ENCODE results near the gene RPTOR.

The RPTOR gene

GRCh38 chr17:80727409-80727755 is 182.7 kb downstream of the RPTOR start:
- FAIRE-seq (no peak), DNase-seq (ENCODE audit: insufficient read length, low spot score) (no peak)
- no peak for TF ChIP-seq CTCF (IDR thresholded peaks at IDR 0.05; ENCODE audit: insufficient read depth, missing control alignments)

GRCh38 chr17:80729016-80729415 is 184.4 kb downstream of the RPTOR start:
- FAIRE-seq (no peak), DNase-seq (ENCODE audit: insufficient read length, low spot score) (no peak)
- no peak for TF ChIP-seq CTCF (IDR thresholded peaks at IDR 0.05; ENCODE audit: insufficient read depth, missing control alignments)

- TF ChIP-seq CTCF (IDR thresholded peaks at IDR 0.05; ENCODE audit: insufficient read depth, missing control alignments), result no peak
- DNase-seq (ENCODE audit: insufficient read length, low spot score) (no peak), FAIRE-seq (no peak)
Observed at GRCh38 chr17:80729761-80730160, 185.1 kb downstream of the RPTOR start.

- no peak for FAIRE-seq
- no peak for TF ChIP-seq CTCF (IDR thresholded peaks at IDR 0.05; ENCODE audit: insufficient read depth, missing control alignments)
- no peak for DNase-seq (ENCODE audit: insufficient read length, low spot score)
Observed at GRCh38 chr17:80730739-80731138, 186.1 kb downstream of the RPTOR start.

GRCh38 chr17:80731323-80731722 is 186.7 kb downstream of the RPTOR start:
- TF ChIP-seq CTCF (IDR thresholded peaks at IDR 0.05; ENCODE audit: insufficient read depth, missing control alignments), result no peak
- DNase-seq (ENCODE audit: insufficient read length, low spot score) (no peak), FAIRE-seq (no peak)

GRCh38 chr17:80732268-80732667 is 187.6 kb downstream of the RPTOR start:
- DNase-seq (ENCODE audit: insufficient read length, low spot score) (no peak), FAIRE-seq (no peak)
- no peak for TF ChIP-seq CTCF (IDR thresholded peaks at IDR 0.05; ENCODE audit: insufficient read depth, missing control alignments)

GRCh38 chr17:80737106-80738019 is 192.7 kb downstream of the RPTOR start:
- TF ChIP-seq CTCF (IDR thresholded peaks at IDR 0.05; ENCODE audit: insufficient read depth, missing control alignments), result no peak
- DNase-seq (ENCODE audit: insufficient read length, low spot score) (no peak), FAIRE-seq (no peak)
